Measurements from ENCODE around the gene INTS11. TPM values are rescaled to one million over a fixed set of nuclear protein-coding genes. Genes with fewer than 3 reads are reported as not detected.

The INTS11 gene
- total RNA-seq, 1 experiment from 2014 or later: 254 TPM

- POLR2A ChIA-PET (ENCODE audit: unreplicated experiment): no interaction called here
- Histone ChIP-seq H3K9me3 (ENCODE audit: low read length) (no peaks in the 10 kb centered on the region), H3K4me1 (ENCODE audit: insufficient read depth, low read length) (peaks cover 40% of the 10 kb centered on the region), H4K20me1 (ENCODE audit: low read length) (peaks cover 12% of the 10 kb centered on the region), H3F3A (ENCODE audit: low read length, unreplicated experiment) (peaks cover 3% of the 10 kb centered on the region), H3K9me2 (replicated peaks; ENCODE audit: low read length) (no peaks in the 10 kb centered on the region), H3K4me2 (ENCODE audit: low read length) (no peak overlapping the region), H3K4me3 (ENCODE audit: low read length) (no peak overlapping the region), H3K27ac (ENCODE audit: low read length) (no peak overlapping the region), H3K27me3 (ENCODE audit: low read length) (no peaks in the 10 kb centered on the region), H3K9ac (ENCODE audit: low read length) (no peak overlapping the region), H2AFZ (ENCODE audit: low read length) (no peak overlapping the region), H3K79me2 (ENCODE audit: low read length) (peaks cover 80% of the 10 kb centered on the region), H3K36me3 (ENCODE audit: low read depth, low read length) (peaks cover 52% of the 10 kb centered on the region)
- ATAC-seq (no peak), DNase-seq (no peak)
- CTCF ChIA-PET: no interaction called here
- intact Hi-C loops (cut with micrococcal nuclease): no loop called here
- TF ChIP-seq EZH2phosphoT487 (IDR thresholded peaks at IDR 0.05; ENCODE audit: borderline replicate concordance, low read length) (no peak), EZH2 (IDR thresholded peaks at IDR 0.05; ENCODE audit: low read length, unreplicated experiment) (no peak)
- TF ChIP-seq, protein P1, sequence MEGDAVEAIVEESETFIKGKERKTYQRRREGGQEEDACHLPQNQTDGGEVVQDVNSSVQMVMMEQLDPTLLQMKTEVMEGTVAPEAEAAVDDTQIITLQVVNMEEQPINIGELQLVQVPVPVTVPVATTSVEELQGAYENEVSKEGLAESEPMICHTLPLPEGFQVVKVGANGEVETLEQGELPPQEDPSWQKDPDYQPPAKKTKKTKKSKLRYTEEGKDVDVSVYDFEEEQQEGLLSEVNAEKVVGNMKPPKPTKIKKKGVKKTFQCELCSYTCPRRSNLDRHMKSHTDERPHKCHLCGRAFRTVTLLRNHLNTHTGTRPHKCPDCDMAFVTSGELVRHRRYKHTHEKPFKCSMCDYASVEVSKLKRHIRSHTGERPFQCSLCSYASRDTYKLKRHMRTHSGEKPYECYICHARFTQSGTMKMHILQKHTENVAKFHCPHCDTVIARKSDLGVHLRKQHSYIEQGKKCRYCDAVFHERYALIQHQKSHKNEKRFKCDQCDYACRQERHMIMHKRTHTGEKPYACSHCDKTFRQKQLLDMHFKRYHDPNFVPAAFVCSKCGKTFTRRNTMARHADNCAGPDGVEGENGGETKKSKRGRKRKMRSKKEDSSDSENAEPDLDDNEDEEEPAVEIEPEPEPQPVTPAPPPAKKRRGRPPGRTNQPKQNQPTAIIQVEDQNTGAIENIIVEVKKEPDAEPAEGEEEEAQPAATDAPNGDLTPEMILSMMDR (conservative IDR thresholded peaks at IDR 0.05; ENCODE audit: low read depth, low read length): no peak
- no TSS peak for BruUV-seq (replicated peaks)
These were observed 56.8 kb downstream of the INTS11 start for GRCh38 chr1:1267488-1268283.

GRCh38 chr1:1264868-1265272 is 59.6 kb downstream of the INTS11 start:
- H3F3A ChIP-seq (ENCODE audit: low read length, unreplicated experiment): no peaks in the 10 kb centered on the region
- H4K20me1 ChIP-seq (ENCODE audit: low read length): no peaks in the 10 kb centered on the region
- ChIA-PET POLR2A (ENCODE audit: unreplicated experiment) (interaction anchor here (0.5 kb wide), 1 partner anchor 17 kb away, joined by 4 read pairs; no protein-coding TSS in a partner anchor), CTCF (interaction anchor here (0.6 to 1.0 kb wide), 5 partner anchors 14 to 142 kb away, joined by 3 to 6 read pairs (median 4); no protein-coding TSS in a partner anchor)
- TF ChIP-seq, protein P1 (conservative IDR thresholded peaks at IDR 0.05; ENCODE audit: low read depth, low read length): peak; percentile 94
- no peak for TF ChIP-seq EZH2 (IDR thresholded peaks at IDR 0.05; ENCODE audit: low read length, unreplicated experiment)
- H3K4me1 ChIP-seq (ENCODE audit: insufficient read depth, low read length): peaks cover 23% of the 10 kb centered on the region
- H3K4me2 ChIP-seq (ENCODE audit: low read length): peak overlapping the region; percentile 65
- H3K9me2 ChIP-seq (replicated peaks; ENCODE audit: low read length): no peaks in the 10 kb centered on the region
- intact Hi-C loops (cut with micrococcal nuclease): loop anchor here (1.0 to 2.0 kb wide), 3 partner anchors 26 to 143 kb away; no protein-coding TSS in a partner anchor
- H3K79me2 ChIP-seq (ENCODE audit: low read length): peaks cover 76% of the 10 kb centered on the region
- H3K9me3 ChIP-seq (ENCODE audit: low read length): no peaks in the 10 kb centered on the region
- H3K4me3 ChIP-seq (ENCODE audit: low read length): no peak overlapping the region
- DNase-seq: peak; percentile 100
- H3K27me3 ChIP-seq (ENCODE audit: low read length): no peaks in the 10 kb centered on the region
- H2AFZ ChIP-seq (ENCODE audit: low read length): no peak overlapping the region
- BruUV-seq (replicated peaks): no TSS peak
- H3K9ac ChIP-seq (ENCODE audit: low read length): peak overlapping the region; percentile 67
- peak; percentile 96 for ATAC-seq
- H3K36me3 ChIP-seq (ENCODE audit: low read depth, low read length): peaks cover 63% of the 10 kb centered on the region
- peak overlapping the region; percentile 92 for H3K27ac ChIP-seq (ENCODE audit: low read length)

GRCh38 chr1:1264026-1264425 is 60.4 kb downstream of the INTS11 start:
- Histone ChIP-seq H3K9me2 (replicated peaks; ENCODE audit: low read length) (no peaks in the 10 kb centered on the region), H3K9me3 (ENCODE audit: low read length) (no peaks in the 10 kb centered on the region), H3K4me2 (ENCODE audit: low read length) (0 out of 2 replicates have a peak overlapping the region, but pooled peaks have one; percentile 0), H3K36me3 (ENCODE audit: low read depth, low read length) (peaks cover 67% of the 10 kb centered on the region), H3K79me2 (ENCODE audit: low read length) (peaks cover 74% of the 10 kb centered on the region), H3K27me3 (ENCODE audit: low read length) (no peaks in the 10 kb centered on the region), H3K9ac (ENCODE audit: low read length) (peak overlapping the region; percentile 44), H3K27ac (ENCODE audit: low read length) (peak overlapping the region; percentile 92), H3K4me3 (ENCODE audit: low read length) (no peak overlapping the region), H3K4me1 (ENCODE audit: insufficient read depth, low read length) (peaks cover 26% of the 10 kb centered on the region), H4K20me1 (ENCODE audit: low read length) (no peaks in the 10 kb centered on the region), H3F3A (ENCODE audit: low read length, unreplicated experiment) (no peaks in the 10 kb centered on the region), H2AFZ (ENCODE audit: low read length) (no peak overlapping the region)
- ChIA-PET CTCF (interaction anchor here (0.5 kb wide), 1 partner anchor 22 kb away, joined by 3 read pairs; no protein-coding TSS in a partner anchor), POLR2A (ENCODE audit: unreplicated experiment) (no interaction called here)
- ATAC-seq (no peak), DNase-seq (no peak)
- no TSS peak for BruUV-seq (replicated peaks)
- intact Hi-C loops (cut with micrococcal nuclease): loop anchor here (2.0 kb wide), 2 partner anchors 25 to 27 kb away; no protein-coding TSS in a partner anchor
- TF ChIP-seq EZH2phosphoT487 (IDR thresholded peaks at IDR 0.05; ENCODE audit: borderline replicate concordance, low read length): no peak
- TF ChIP-seq, protein P1 (conservative IDR thresholded peaks at IDR 0.05; ENCODE audit: low read depth, low read length): no peak
- no peak for TF ChIP-seq EZH2 (IDR thresholded peaks at IDR 0.05; ENCODE audit: low read length, unreplicated experiment)

Measured in PC-3 (cell line).